ENCODE data around the gene STRN3. TPM values are rescaled to one million over a fixed set of nuclear protein-coding genes. Genes with fewer than 3 reads are reported as not detected.

STRN3 gene
- total RNA-seq, 1 donor from 2014 or later = 32.8 TPM

- TF ChIP-seq CTCF (IDR thresholded peaks at IDR 0.05) = no peak
- no peak overlapping the region for H3K4me3 ChIP-seq
- intact Hi-C loops (cut with DNase I) = no loop called here
- no peaks in the 10 kb centered on the region for H3K36me3 ChIP-seq
- DNase-seq (no peak), ATAC-seq (no peak)
- H3K9me3 ChIP-seq = no peaks in the 10 kb centered on the region
- H3K27me3 ChIP-seq (ENCODE audit: low read depth) = no peaks in the 10 kb centered on the region
- H3K4me1 ChIP-seq = peaks cover 38% of the 10 kb centered on the region
- H3K27ac ChIP-seq = no peak overlapping the region
Measured at GRCh38 chr14:30991408-30991807, 34.8 kb downstream of the STRN3 start.

- intact Hi-C loops (cut with DNase I) = no loop called here
- H3K36me3 ChIP-seq = no peaks in the 10 kb centered on the region
- peaks cover 44% of the 10 kb centered on the region for H3K4me1 ChIP-seq
- no peak for TF ChIP-seq CTCF (IDR thresholded peaks at IDR 0.05)
- no peak overlapping the region for H3K4me3 ChIP-seq
- H3K27ac ChIP-seq = no peak overlapping the region
- DNase-seq (no peak), ATAC-seq (no peak)
- no peaks in the 10 kb centered on the region for H3K9me3 ChIP-seq
- H3K27me3 ChIP-seq (ENCODE audit: low read depth) = no peaks in the 10 kb centered on the region
Measured at GRCh38 chr14:30990770-30991169, 35.4 kb downstream of the STRN3 start.

GRCh38 chr14:30988509-30988908 lies 37.7 kb downstream of the STRN3 start:
- Histone ChIP-seq H3K4me3 (no peak overlapping the region), H3K4me1 (peaks cover 30% of the 10 kb centered on the region), H3K36me3 (no peaks in the 10 kb centered on the region), H3K27ac (no peak overlapping the region), H3K9me3 (no peaks in the 10 kb centered on the region), H3K27me3 (ENCODE audit: low read depth) (no peaks in the 10 kb centered on the region)
- DNase-seq (no peak), ATAC-seq (no peak)
- TF ChIP-seq CTCF (IDR thresholded peaks at IDR 0.05) = no peak
- intact Hi-C loops (cut with DNase I) = no loop called here

GRCh38 chr14:30985796-30986195 lies 40.4 kb downstream of the STRN3 start:
- intact Hi-C loops (cut with DNase I) = no loop called here
- peaks cover 20% of the 10 kb centered on the region for H3K4me1 ChIP-seq
- ATAC-seq = no peak

GRCh38 chr14:30983858-30984257 lies 42.3 kb downstream of the STRN3 start:
- Histone ChIP-seq H3K4me3 (no peak overlapping the region), H3K27me3 (ENCODE audit: low read depth) (no peaks in the 10 kb centered on the region), H3K36me3 (no peaks in the 10 kb centered on the region), H3K27ac (no peak overlapping the region), H3K4me1 (peaks cover 27% of the 10 kb centered on the region), H3K9me3 (no peaks in the 10 kb centered on the region)
- intact Hi-C loops (cut with DNase I) = no loop called here
- DNase-seq (no peak), ATAC-seq (no peak)
- no peak for TF ChIP-seq CTCF (IDR thresholded peaks at IDR 0.05)

More at GRCh38 chr14:30985796-30986195, 40.4 kb downstream of the STRN3 start:
- Histone ChIP-seq H3K27me3 (ENCODE audit: low read depth) (no peaks in the 10 kb centered on the region), H3K4me3 (no peak overlapping the region), H3K9me3 (no peaks in the 10 kb centered on the region), H3K36me3 (no peaks in the 10 kb centered on the region), H3K27ac (no peak overlapping the region)
- no peak for TF ChIP-seq CTCF (IDR thresholded peaks at IDR 0.05)
- no peak for DNase-seq

GRCh38 chr14:30982533-30982932 lies 43.6 kb downstream of the STRN3 start:
- Histone ChIP-seq H3K4me1 (peaks cover 17% of the 10 kb centered on the region), H3K9me3 (no peaks in the 10 kb centered on the region), H3K27me3 (ENCODE audit: low read depth) (no peaks in the 10 kb centered on the region), H3K27ac (no peak overlapping the region), H3K4me3 (no peak overlapping the region), H3K36me3 (no peaks in the 10 kb centered on the region)
- TF ChIP-seq CTCF (IDR thresholded peaks at IDR 0.05) = no peak
- ATAC-seq (no peak), DNase-seq (no peak)
- intact Hi-C loops (cut with DNase I) = no loop called here
